Kidney tubule cell (primary cell): ENCODE results near the gene ANKRD28.
A peak's percentile ranks its signal among the peaks of the same experiment; 100 is the strongest.
"Not testable (repeated sequence)": the region's sequence is repeated elsewhere in the genome, so short reads cannot be mapped to it uniquely, and the experiment has no call there.

Source experiments
- DNase-seq: peaks from one replicate; pipeline ENCODE4 v3.0.0-alpha.2; 2018; ENCODE audit warnings: low spot score

Gene ANKRD28

GRCh38 chr3:15771444-15771843, 26.3 kb downstream of the ANKRD28 start:
- DNase-seq = no peak

GRCh38 chr3:15769256-15769915, 28.4 kb downstream of the ANKRD28 start:
- DNase-seq = peak; percentile 26

DNA sequence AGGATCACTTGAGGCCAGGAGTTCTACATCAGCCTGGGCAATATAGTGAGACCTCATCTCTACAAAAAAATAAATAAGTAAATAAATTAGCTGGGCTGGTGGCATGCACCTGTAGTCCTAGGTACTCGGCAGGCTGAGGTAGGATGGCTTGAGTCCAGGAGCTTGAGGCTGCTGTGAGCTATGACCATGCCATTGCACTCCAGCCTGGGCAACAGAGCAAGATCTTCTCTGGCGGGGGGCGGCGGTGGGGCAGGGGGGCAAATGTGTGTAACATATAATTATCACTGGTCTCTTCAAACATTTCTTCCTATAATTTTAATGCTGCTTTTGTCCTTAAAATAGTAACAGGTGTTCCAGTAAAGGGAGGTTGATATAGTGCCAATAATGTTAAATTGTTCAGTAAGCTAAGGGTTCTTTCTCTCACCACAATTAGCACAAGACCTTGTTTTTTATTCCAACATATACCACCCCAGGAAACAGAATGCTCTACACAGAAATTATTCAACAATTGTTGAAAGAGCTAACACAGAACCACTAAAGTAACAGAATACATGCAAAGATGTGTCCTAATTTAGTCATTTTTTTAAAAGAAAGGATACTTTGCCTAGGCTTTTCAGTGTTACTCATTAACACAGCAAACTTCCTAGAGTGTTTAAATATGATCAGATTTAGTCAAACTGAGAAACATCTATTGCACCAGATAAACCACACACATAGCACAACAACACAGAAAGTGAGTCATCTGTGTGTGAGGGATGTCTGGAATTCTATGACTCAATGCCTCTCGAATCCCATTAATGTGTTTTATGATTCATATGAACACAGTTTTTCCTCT, 29.1 kb downstream of the ANKRD28 start:
- DNase-seq = peak; percentile 97

- peak; percentile 33 for DNase-seq
Observed at GRCh38 chr3:15766406-15766805, 31.4 kb downstream of the ANKRD28 start.

DNA sequence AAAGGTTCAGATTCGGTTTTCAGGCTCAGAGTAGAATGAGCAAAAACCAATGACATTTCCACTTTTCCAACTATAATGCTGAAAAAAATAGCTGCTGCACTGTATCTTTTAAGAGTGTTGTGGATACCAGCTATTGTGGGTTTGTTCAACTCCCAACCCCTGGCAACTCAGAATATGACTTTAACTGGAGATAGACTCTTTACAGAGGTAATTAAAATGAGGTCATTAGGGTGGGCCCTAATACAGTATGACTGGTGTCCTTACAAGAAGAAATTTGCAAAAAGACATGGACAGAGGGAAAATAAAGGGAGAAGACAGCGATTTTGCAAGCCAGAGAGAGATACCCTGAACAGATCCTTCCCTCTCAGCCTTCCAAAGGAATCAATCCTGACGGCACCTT, 39.5 kb downstream of the ANKRD28 start:
- no peak for DNase-seq

GRCh38 chr3:15757824-15758223, 40.0 kb downstream of the ANKRD28 start:
- DNase-seq = no peak

- no peak for DNase-seq
Observed at GRCh38 chr3:15756505-15756904, 41.3 kb downstream of the ANKRD28 start.

DNA sequence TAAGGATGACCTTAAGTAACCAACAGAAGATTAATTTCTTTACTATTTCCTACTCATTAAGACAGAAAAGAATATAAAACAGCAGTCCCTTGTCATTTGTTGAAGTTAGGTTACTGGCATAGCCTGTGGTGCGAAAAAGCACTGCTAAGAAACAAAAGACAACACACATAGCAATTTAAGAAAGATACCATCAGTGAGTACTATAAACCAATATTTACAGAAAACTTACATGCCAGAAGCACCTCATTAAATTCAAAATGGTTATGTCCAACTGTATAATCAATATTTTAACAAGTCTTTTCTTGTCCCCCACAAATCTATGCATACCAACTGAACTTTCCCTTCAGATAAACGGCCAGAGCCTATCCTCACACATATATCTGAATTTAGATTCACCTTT, 42.0 kb downstream of the ANKRD28 start:
- no peak for DNase-seq

GRCh38 chr3:15755181-15755580, 42.6 kb downstream of the ANKRD28 start:
- DNase-seq = no peak

- peak; percentile 63 for DNase-seq
Observed at GRCh38 chr3:15754047-15754446, 43.7 kb downstream of the ANKRD28 start.

DNA sequence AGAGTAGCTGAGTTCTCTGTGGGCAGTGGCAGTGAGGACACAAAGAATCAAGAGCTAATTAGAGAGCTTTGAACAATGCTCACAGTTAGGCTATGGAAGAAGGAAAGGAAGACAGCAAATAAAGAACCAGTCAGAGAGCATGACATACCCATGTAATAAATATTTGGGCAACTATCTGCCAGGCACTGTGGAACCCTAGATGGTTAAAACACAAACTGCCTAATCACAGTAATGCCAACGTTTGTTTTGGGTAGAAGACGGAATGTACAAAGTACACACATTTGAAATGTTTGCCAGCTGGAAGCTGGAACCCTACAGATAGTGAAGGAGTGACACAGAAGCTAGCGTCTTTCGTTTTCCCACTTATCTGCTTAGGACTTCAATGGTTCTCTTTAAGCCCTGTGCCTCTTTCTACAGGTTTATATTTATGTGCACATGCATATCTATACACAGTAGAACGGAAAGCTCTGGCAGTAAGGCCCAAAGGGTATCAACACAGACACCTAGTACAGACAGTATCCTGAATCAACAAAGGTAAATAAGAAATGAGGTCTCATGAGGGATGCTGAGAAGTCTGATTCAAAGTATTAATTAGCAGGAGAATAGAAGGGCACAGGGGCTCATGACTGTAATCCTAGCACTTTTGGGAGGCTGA, 44.6 kb downstream of the ANKRD28 start:
- peak; percentile 3 for DNase-seq

- peak; percentile 33 for DNase-seq
Observed at GRCh38 chr3:15750879-15751278, 46.9 kb downstream of the ANKRD28 start.

GRCh38 chr3:15750143-15750542, 47.6 kb downstream of the ANKRD28 start:
- DNase-seq = no peak

DNA sequence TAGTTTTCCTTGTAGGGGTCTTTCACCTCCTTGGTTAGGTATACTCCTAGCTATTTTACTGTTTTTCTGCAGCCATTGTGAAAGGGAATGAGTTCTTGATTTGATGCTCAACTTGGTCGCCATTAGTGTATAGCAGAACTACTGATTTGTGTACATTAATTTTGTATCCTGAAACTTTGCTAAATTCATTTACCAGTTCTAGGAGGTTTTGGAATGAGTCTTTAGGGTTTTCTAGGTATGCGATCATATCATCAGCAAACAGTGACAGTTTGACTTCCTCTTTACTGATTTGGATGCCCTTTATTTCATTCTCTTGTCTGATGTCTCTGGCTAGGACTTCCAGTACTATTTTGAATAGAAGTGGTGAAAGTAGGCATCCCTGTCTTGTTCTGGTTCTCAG, 51.9 kb downstream of the ANKRD28 start:
- DNase-seq = not testable (repeated sequence)

- no peak for DNase-seq
Observed at GRCh38 chr3:15744176-15744575, 53.6 kb downstream of the ANKRD28 start.

GRCh38 chr3:15743587-15744009, 54.2 kb downstream of the ANKRD28 start:
- DNase-seq = peak; percentile 3

DNA sequence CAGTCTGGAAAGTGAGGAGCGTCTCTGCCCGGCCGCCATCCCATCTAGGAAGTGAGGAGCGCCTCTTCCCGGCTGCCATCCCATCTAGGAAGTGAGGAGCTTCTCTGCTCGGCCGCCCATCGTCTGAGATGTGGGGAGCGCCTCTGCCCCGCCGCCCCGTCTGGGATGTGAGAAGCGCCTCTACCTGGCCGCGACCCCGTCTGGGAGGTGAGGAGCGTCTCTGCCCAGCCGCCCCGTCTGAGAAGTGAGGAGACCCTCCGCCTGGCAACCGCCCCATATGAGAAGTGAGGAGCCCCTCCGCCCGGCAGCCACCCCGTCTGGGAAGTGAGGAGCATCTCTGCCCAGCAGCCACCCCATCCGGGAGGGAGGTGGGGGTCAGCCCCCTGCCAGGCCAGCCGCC, 55.5 kb downstream of the ANKRD28 start:
- not testable (repeated sequence) for DNase-seq

DNA sequence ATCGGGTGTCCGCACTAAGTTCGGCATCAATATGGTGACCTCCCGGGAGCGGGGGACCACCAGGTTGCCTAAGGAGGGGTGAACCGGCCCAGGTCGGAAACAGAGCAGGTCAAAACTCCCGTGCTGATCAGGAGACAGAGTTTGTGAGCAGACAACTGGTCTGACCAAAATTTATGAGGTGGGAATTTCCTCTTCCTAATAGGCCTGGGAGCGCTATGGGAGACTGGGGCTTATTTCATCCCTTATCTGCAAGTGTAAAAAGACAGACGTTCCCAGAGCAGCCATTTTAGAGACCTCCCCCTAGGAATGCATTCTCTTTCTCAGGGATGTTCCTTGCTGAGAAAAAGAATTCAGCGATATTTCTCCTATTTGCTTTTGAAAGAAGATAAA, 59.2 kb downstream of the ANKRD28 start:
- DNase-seq = not testable (repeated sequence)

- no peak for DNase-seq
Observed at GRCh38 chr3:15731024-15731423, 66.8 kb downstream of the ANKRD28 start.

GRCh38 chr3:15728766-15729165, 69.0 kb downstream of the ANKRD28 start:
- DNase-seq = peak; percentile 77

- no peak for DNase-seq
Observed at GRCh38 chr3:15726881-15727280, 70.9 kb downstream of the ANKRD28 start.

GRCh38 chr3:15726043-15726442, 71.7 kb downstream of the ANKRD28 start:
- DNase-seq = peak; percentile 5

DNA sequence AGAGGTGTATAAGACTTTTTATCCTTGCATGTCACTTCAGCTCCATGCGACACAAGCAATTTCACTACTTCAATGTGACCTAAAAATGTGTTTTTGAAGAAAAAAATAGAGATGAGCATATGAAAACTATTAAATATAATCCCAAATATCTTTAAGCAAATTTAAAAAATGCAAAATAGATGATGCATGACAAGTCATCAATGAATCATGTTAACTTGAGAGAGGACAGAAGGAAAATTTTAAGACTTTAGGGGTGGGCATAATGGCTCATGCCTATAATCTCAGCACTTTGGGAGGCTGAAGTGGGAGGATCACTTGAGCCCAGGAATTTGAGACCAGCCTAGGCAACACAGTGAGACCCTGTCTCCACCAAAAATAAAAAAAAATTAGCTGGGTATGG, 73.3 kb downstream of the ANKRD28 start:
- DNase-seq = no peak
